GM10266 (cell line): Measurements from ENCODE around the gene ENDOD1.

Experiments
- DNase-seq: peaks from one replicate; pipeline ENCODE4 v3.0.0; 2012; ENCODE audit errors: extremely low spot score
- CTCF ChIP-seq: IDR thresholded peaks from 2 replicates; pipeline ENCODE4 v1.5.1; 2012; ENCODE audit warnings: mild to moderate bottlenecking, low read depth; ENCODE audit not compliant: control insufficient read depth, insufficient read depth; ENCODE audit errors: missing control alignments

The ENDOD1 gene

GRCh38 chr11:95143106-95143681 lies 53.5 kb downstream of the ENDOD1 start:
- DNase-seq: no peak
- TF ChIP-seq CTCF: no peak

- TF ChIP-seq CTCF: no peak
- no peak for DNase-seq
Observed at GRCh38 chr11:95144313-95145235, 54.9 kb downstream of the ENDOD1 start.

DNA sequence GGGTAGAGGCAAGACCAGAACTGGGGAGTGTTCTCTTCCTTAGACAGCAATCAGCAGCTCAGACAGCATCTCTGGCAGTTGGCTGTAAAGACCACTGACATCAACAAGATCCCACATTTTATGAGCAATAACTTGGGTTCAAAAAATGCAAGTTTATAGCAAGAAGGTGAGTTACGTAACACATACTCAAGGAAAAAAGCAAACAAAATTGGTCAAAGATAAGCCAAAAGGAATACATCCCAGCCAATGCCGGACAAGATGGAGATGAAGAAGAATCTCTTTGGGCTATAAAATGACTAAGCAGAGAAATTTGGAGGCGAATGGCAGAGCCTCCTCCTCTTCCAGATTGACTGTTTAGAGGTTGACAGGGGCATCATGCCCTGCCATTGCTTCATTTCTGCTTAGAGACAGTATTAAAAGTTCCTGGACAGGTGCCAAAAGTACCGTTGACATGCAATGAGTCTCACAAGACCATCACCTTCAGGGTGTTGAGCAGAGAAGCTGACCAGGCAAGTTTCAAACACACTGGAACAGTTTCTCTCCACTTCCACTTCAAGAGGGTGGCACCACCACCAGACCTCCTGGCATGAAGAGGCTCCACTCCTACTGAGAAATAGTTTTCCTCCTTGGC lies 55.9 kb downstream of the ENDOD1 start:
- no peak for DNase-seq
- TF ChIP-seq CTCF: no peak

DNA sequence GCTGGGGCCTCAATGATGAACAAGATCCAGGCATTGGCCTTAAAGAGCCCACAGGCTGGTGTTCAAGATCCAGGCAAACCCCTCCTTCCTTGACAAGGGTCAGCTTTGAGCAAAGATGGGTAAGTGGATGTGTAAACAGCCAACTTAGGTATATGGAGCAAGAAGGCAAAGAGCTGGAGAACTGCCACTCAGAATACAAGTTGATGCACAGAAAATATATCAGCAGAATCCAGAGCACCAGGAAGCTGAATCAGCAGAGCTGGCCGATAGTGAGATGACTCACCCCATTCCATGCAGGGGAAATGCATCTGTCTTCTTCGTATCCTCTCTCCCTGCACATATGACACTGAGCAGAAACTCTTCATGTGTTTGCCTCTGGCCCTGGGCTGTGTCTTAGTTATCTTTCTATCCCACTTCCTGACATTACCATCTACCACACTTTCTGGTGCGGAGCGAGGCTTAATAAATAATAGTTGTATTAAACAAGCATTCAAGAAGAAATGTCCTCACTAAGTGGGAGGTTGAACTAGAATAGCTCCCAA lies 57.8 kb downstream of the ENDOD1 start:
- no peak for DNase-seq

DNA sequence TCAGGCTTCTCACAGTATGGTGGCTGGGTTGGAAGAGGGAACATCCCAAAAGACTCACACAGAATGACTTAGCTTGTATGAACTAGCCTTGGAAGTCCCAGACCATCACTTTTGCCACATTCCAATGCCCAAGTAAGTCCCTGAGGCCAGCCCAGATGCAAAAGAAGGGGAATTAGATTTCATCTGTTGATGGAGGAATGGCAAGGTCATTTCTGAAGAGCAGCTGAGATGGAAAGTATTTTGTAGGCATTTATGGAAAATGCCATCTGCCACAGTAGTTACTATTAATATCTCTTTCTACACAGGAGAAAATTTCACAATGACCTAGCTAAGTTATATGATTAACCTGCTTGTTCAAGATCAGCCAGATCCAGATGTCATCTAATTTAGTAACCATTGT lies 58.8 kb downstream of the ENDOD1 start:
- TF ChIP-seq CTCF: no peak
- no peak for DNase-seq

More for the DNA sequence above, 57.8 kb downstream of the ENDOD1 start:
- TF ChIP-seq CTCF: no peak

DNA sequence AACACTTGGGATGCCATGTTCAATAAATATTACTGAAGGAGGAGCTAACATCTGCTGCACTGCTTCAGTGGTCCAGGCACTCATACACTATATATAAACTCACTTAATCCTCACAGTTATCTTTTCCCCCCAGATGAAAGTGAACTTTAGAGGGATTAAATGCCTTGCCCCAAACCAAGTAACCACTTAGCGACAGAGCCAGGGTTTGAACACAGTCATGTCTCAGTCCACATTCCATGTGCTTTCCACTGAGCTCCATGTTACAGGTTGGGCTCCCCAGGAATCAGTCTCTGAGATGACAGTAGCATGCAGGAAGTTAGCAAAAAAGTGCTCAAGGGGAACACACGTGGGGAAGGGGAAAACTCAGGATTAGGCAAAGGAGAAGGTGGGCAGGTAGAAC lies 59.3 kb downstream of the ENDOD1 start:
- TF ChIP-seq CTCF: no peak
- no peak for DNase-seq
